BLaER1 treated with 17β-estradiol and CSF1 and Interleukin-3, amounts not matched to agents 10 nM and 100 nM (cell line): ENCODE results near the gene CERK.

Experiments used
- H3K27ac ChIP-seq, 11 experiments: shearing (Covaris generic); formaldehyde crosslinking; 2 replicates each; pipeline ENCODE4 v1.8.1; 2022
- H3K27me3 ChIP-seq, 11 experiments: shearing (Covaris generic); formaldehyde crosslinking; 2 replicates each; pipeline ENCODE4 v1.8.1; 2022
- H3K36me3 ChIP-seq, 11 experiments: shearing (Covaris generic); formaldehyde crosslinking; 2 replicates each; pipeline ENCODE4 v1.8.1; 2022
- H3K4me1 ChIP-seq, 10 experiments: shearing (Covaris generic); formaldehyde crosslinking; 2 replicates each; pipeline ENCODE4 v1.8.1; 2022
- H3K4me2 ChIP-seq, 11 experiments: shearing (Covaris generic); formaldehyde crosslinking; 2 replicates each; pipeline ENCODE4 v1.8.1; 2022
- H3K4me3 ChIP-seq, 10 experiments: shearing (Covaris generic); formaldehyde crosslinking; 2 replicates each; pipeline ENCODE4 v1.8.1; 2022
- H3K9ac ChIP-seq, 11 experiments: shearing (Covaris generic); formaldehyde crosslinking; 2 replicates each; pipeline ENCODE4 v1.8.1; 2022
- H3K9me3 ChIP-seq, 11 experiments: shearing (Covaris generic); formaldehyde crosslinking; replicated peaks in 1 of 11; 2 replicates each; pipeline ENCODE4 v1.8.1; 2022
- H4K20me1 ChIP-seq, 11 experiments: shearing (Covaris generic); formaldehyde crosslinking; 2 replicates each; pipeline ENCODE4 v1.8.1; 2022
- Cebpa-rat ChIP-seq, 11 experiments: shearing (Covaris generic); IDR thresholded peaks; 2 replicates each; pipeline ENCODE4 v1.8.1; 2022

Gene CERK

GRCh38 chr22:46762238-46763050 is 24.4 kb upstream of the CERK start, which contains the start of gene TBC1D22A:
TBC1D22A (plus strand) TSS chr22:46762650; CDS start chr22:46762787, 137 bp downstream.
- peak within 1 kb of the TSS; percentile 77 to 98 (median 85) for H3K4me3 ChIP-seq
- peak within 1 kb of the TSS; percentile 83 to 97 (median 92) for H3K4me2 ChIP-seq
- H3K27ac ChIP-seq: peak within 1 kb of the TSS; percentile 80 to 97 (median 91)
- peak within 1 kb of the TSS; percentile 89 to 98 (median 93) for H3K9ac ChIP-seq
- peaks cover 62 to 76% (median 71%) of the 10 kb centered on the region in 10 experiments for H3K4me1 ChIP-seq
- TF ChIP-seq Cebpa-rat (IDR thresholded peaks at IDR 0.05): no peak
- no peaks in the 10 kb centered on the region for H3K27me3 ChIP-seq
- peaks cover 15 to 47% (median 30%) of the 10 kb centered on the region in 11 experiments; a peak in 20 of 22 replicates for H4K20me1 ChIP-seq
- peaks cover 0 to under 1% (median 0%) of the 10 kb centered on the region in 11 experiments; a peak in 3 of 22 replicates for H3K9me3 ChIP-seq
- peaks cover 0 to 20% (median 5%) of the 10 kb centered on the region in 11 experiments; a peak in 10 of 22 replicates for H3K36me3 ChIP-seq

DNA sequence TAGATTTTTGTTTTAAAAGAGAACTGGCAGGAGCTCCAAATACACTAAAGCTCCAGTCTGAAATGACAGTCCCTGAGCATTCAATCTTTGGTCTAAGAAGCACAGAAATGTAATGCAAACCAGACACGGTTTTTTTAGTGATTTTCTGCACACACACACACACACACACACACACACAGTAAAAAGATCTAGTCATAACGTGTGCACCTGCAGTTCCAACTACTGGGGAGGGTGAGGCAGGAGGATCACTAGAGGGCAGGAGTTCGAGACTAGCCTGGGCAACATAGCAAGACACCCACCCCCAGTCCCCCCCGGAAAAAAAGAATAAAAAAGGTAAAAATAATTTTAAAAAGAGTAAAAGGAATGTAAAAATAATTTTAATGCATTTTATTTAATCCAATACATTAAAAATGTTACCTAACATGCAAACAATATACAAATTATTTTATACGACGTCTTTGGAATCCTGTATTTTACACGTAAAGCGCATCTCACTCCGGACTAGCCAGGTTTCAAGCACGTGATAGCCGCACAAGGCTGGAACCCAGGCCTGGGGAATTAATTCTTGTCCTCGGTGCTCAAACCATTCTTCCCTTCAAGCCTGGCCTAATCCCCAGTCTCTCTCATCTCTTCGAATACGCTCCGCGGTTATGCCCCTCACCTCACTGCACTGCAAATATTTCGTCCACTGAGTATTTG is 23.6 kb upstream of the CERK start:
- Histone ChIP-seq H3K27me3 (no peaks in the 10 kb centered on the region), H4K20me1 (peaks cover 11 to 39% (median 22%) of the 10 kb centered on the region in 11 experiments; a peak in 17 of 22 replicates), H3K9ac (peak overlapping the region; percentile 89 to 98 (median 93)), H3K4me3 (peak overlapping the region; percentile 77 to 98 (median 85)), H3K9me3 (peaks cover under 1 to 8% (median 5%) of the 10 kb centered on the region in 11 experiments), H3K4me2 (peak overlapping the region; percentile 81 to 97 (median 89)), H3K4me1 (peaks cover 62 to 76% (median 71%) of the 10 kb centered on the region in 10 experiments), H3K36me3 (peaks cover 0 to 20% (median 4%) of the 10 kb centered on the region in 11 experiments; a peak in 10 of 22 replicates), H3K27ac (peak overlapping the region; percentile 80 to 97 (median 91))
- no peak for TF ChIP-seq Cebpa-rat (IDR thresholded peaks at IDR 0.05)

GRCh38 chr22:46761017-46761416 is 23.0 kb upstream of the CERK start:
- Histone ChIP-seq H4K20me1 (peaks cover 5 to 33% (median 20%) of the 10 kb centered on the region in 11 experiments; a peak in 17 of 22 replicates), H3K27ac (peak overlapping the region in 4 of 11 experiments; percentile 94 to 97 (median 96); a peak in 3 of 22 replicates), H3K36me3 (peaks cover 0 to 15% (median 5%) of the 10 kb centered on the region in 11 experiments; a peak in 11 of 22 replicates), H3K9me3 (peaks cover 8 to 15% (median 12%) of the 10 kb centered on the region in 11 experiments), H3K4me1 (peaks cover 64 to 73% (median 71%) of the 10 kb centered on the region in 10 experiments), H3K9ac (peak overlapping the region; percentile 89 to 98 (median 93); a peak in 20 of 22 replicates), H3K4me3 (peak overlapping the region in 9 of 10 experiments; percentile 77 to 98 (median 86); a peak in 12 of 20 replicates), H3K27me3 (no peaks in the 10 kb centered on the region), H3K4me2 (peak overlapping the region; percentile 81 to 97 (median 89))
- no peak for TF ChIP-seq Cebpa-rat (IDR thresholded peaks at IDR 0.05)

DNA sequence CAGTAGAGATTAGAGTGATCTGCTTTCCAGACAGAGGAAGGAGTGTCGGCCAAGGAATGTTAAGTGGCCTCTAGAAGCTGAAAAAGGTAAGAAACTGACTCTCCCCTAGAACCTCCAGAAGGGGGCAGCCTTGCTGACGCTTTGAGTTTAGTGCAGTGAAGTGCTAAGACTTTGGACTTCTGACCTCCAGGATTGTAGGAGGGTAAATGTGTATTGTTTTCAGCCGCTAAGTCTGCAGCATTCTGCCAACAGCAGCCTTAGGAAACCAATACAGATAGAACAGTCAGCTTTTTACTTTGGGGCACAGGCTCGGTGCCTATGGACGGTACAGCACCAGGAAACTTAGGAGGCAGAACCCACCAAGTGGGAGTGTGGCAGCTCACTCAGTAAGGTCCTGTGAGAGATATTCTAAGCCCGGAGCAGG is 20.8 kb upstream of the CERK start:
- H3K36me3 ChIP-seq: peaks cover 0 to 13% (median 8%) of the 10 kb centered on the region in 11 experiments; a peak in 9 of 22 replicates
- no peak overlapping the region for H3K4me3 ChIP-seq
- H3K4me1 ChIP-seq: peaks cover 61 to 74% (median 64%) of the 10 kb centered on the region in 10 experiments
- H3K9ac ChIP-seq: peak overlapping the region in 5 of 11 experiments; percentile 6 to 55 (median 21); a peak in 6 of 22 replicates
- peaks cover 20 to 35% (median 25%) of the 10 kb centered on the region in 11 experiments for H3K9me3 ChIP-seq
- H3K27ac ChIP-seq: peak overlapping the region in 8 of 11 experiments; percentile 11 to 56 (median 30); a peak in 11 of 22 replicates
- no peaks in the 10 kb centered on the region for H3K27me3 ChIP-seq
- peaks cover 0 to 11% (median 6%) of the 10 kb centered on the region in 11 experiments; a peak in 11 of 22 replicates for H4K20me1 ChIP-seq
- H3K4me2 ChIP-seq: peak overlapping the region; percentile 58 to 86 (median 67)
- TF ChIP-seq Cebpa-rat (IDR thresholded peaks at IDR 0.05): no peak

- no peaks in the 10 kb centered on the region for H3K27me3 ChIP-seq
- H3K9me3 ChIP-seq: peaks cover 20 to 35% (median 25%) of the 10 kb centered on the region in 11 experiments
- peak overlapping the region in 9 of 11 experiments; percentile 11 to 56 (median 27); a peak in 13 of 22 replicates for H3K27ac ChIP-seq
- peaks cover 0 to 4% (median 0%) of the 10 kb centered on the region in 11 experiments; a peak in 4 of 22 replicates for H4K20me1 ChIP-seq
- TF ChIP-seq Cebpa-rat (IDR thresholded peaks at IDR 0.05): no peak
- H3K4me1 ChIP-seq: peaks cover 61 to 75% (median 64%) of the 10 kb centered on the region in 10 experiments
- H3K9ac ChIP-seq: peak overlapping the region in 7 of 11 experiments; percentile 0 to 55 (median 12); a peak in 9 of 22 replicates
- H3K4me3 ChIP-seq: no peak overlapping the region
- H3K4me2 ChIP-seq: peak overlapping the region; percentile 58 to 86 (median 67)
- peaks cover 0 to 13% (median 8%) of the 10 kb centered on the region in 11 experiments; a peak in 9 of 22 replicates for H3K36me3 ChIP-seq
Observed at GRCh38 chr22:46758121-46758520, 20.1 kb upstream of the CERK start.

GRCh38 chr22:46757104-46757503 is 19.1 kb upstream of the CERK start:
- H3K4me2 ChIP-seq: peak overlapping the region; percentile 58 to 86 (median 67)
- H3K4me1 ChIP-seq: peaks cover 62 to 83% (median 69%) of the 10 kb centered on the region in 10 experiments
- H4K20me1 ChIP-seq: no peaks in the 10 kb centered on the region
- peak overlapping the region in 5 of 11 experiments; percentile 9 to 56 (median 48); a peak in 5 of 22 replicates for H3K27ac ChIP-seq
- peaks cover 20 to 35% (median 25%) of the 10 kb centered on the region in 11 experiments for H3K9me3 ChIP-seq
- no peak; a peak in 1 of 22 replicates for TF ChIP-seq Cebpa-rat (IDR thresholded peaks at IDR 0.05)
- H3K27me3 ChIP-seq: no peaks in the 10 kb centered on the region
- no peak overlapping the region for H3K4me3 ChIP-seq
- peaks cover 0 to 13% (median 8%) of the 10 kb centered on the region in 11 experiments; a peak in 9 of 22 replicates for H3K36me3 ChIP-seq
- no peak overlapping the region for H3K9ac ChIP-seq

DNA sequence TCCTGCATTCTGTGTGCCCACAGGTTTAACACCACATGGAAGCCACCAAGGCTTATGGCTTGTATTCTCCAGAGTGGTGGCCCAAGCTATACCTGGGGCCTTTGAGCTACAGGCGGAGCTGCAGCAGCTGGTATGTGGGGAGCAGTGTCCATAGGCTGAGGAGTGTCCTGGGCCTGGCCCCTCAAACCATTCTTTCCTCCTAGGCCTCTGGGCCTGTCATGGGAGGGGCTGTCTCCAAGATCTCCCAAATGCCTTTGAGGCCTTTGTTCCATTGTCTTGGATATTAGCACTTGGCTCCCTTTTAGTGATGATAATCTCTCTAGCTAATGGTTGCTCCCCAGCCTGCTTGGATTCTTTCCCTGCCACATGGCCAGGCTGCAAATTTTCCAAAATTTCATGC is 18.0 kb upstream of the CERK start:
- no peak for TF ChIP-seq Cebpa-rat (IDR thresholded peaks at IDR 0.05)
- H3K36me3 ChIP-seq: peaks cover 0 to 13% (median 8%) of the 10 kb centered on the region in 11 experiments; a peak in 9 of 22 replicates
- no peaks in the 10 kb centered on the region for H4K20me1 ChIP-seq
- H3K27me3 ChIP-seq: no peaks in the 10 kb centered on the region
- peaks cover 20 to 35% (median 25%) of the 10 kb centered on the region in 11 experiments for H3K9me3 ChIP-seq
- peak overlapping the region in 8 of 11 experiments; percentile 6 to 56 (median 44); a peak in 15 of 22 replicates for H3K27ac ChIP-seq
- H3K4me1 ChIP-seq: peaks cover 62 to 85% (median 72%) of the 10 kb centered on the region in 10 experiments
- peak overlapping the region in 9 of 10 experiments; percentile 13 to 47 (median 31); a peak in 15 of 20 replicates for H3K4me3 ChIP-seq
- H3K4me2 ChIP-seq: peak overlapping the region in 8 of 11 experiments; percentile 58 to 86 (median 71); a peak in 9 of 22 replicates
- H3K9ac ChIP-seq: no peak overlapping the region
